Stromal cell of bone marrow (primary cell): ENCODE data around the gene HIGD1B.
A peak's percentile ranks its signal among the peaks of the same experiment; 100 is the strongest.

Experiments used
- DNase-seq: peaks from one replicate; pipeline ENCODE4 v3.0.0-alpha.2; 2012; ENCODE audit warnings: low read depth

The HIGD1B gene

GRCh38 chr17:44878627-44879221 lies 31.0 kb downstream of the HIGD1B start:
- peak; percentile 19 for DNase-seq

- DNase-seq, result no peak
Observed at GRCh38 chr17:44879376-44879775, 31.7 kb downstream of the HIGD1B start.

- no peak for DNase-seq
Observed at GRCh38 chr17:44880062-44880461, 32.4 kb downstream of the HIGD1B start.

GRCh38 chr17:44881145-44881544 lies 33.5 kb downstream of the HIGD1B start:
- no peak for DNase-seq

GRCh38 chr17:44884941-44885340 lies 37.3 kb downstream of the HIGD1B start:
- DNase-seq, result no peak

GRCh38 chr17:44887016-44887415 lies 39.3 kb downstream of the HIGD1B start:
- DNase-seq, result no peak

GRCh38 chr17:44887971-44888954 lies 40.6 kb downstream of the HIGD1B start:
- no peak for DNase-seq

GRCh38 chr17:44889003-44889402 lies 41.3 kb downstream of the HIGD1B start:
- no peak for DNase-seq

- no peak for DNase-seq
Observed at GRCh38 chr17:44892250-44892649, 44.6 kb downstream of the HIGD1B start.

GRCh38 chr17:44894642-44895041 lies 47.0 kb downstream of the HIGD1B start:
- no peak for DNase-seq

GRCh38 chr17:44898768-44899073 lies 51.0 kb downstream of the HIGD1B start:
- peak; percentile 9 for DNase-seq

- DNase-seq, result peak; percentile 65
Observed at GRCh38 chr17:44899074-44899782, 51.5 kb downstream of the HIGD1B start, which contains the start of gene EFTUD2. Gene EFTUD2, minus strand, starts transcription at chr17:44899445. Its CDS starts 4,924 bp downstream, at chr17:44894521.
